ENCODE measurements around the gene MINDY4. TPM values are rescaled to one million over a fixed set of nuclear protein-coding genes. Genes with fewer than 3 reads are reported as not detected.

Gene MINDY4
- total and polyA plus RNA-seq, 8 donors: 8.0 to 56.0 (median 17.4) TPM

- DNase-seq: peak in 1 of 4 donors; percentile 30
- TF ChIP-seq CTCF (IDR thresholded peaks at IDR 0.05): no peak
- intact Hi-C loops (cut with DNase I): no loop called here
- peaks cover 0 to 59% of the 10 kb centered on the region in 2 donors for H3K36me3 ChIP-seq
- H3K4me1 ChIP-seq: peaks cover 8 to 14% of the 10 kb centered on the region in 2 donors
- no peak for ATAC-seq
- H3K27ac ChIP-seq: no peak overlapping the region
- H3K9me3 ChIP-seq: peaks cover 0 to 9% of the 10 kb centered on the region in 2 donors
- no peak overlapping the region for H3K4me3 ChIP-seq
- H3K27me3 ChIP-seq: no peaks in the 10 kb centered on the region
These were observed 154.7 kb downstream of the MINDY4 start for GRCh38 chr7:30925913-30926312.

- intact Hi-C loops (cut with DNase I): no loop called here
- DNase-seq: peak in 1 of 4 donors; percentile 28
These were observed 155.1 kb downstream of the MINDY4 start for GRCh38 chr7:30926313-30926712.

GRCh38 chr7:30927040-30927439 is 155.8 kb downstream of the MINDY4 start:
- DNase-seq: peak in 2 of 4 donors; percentile 27 to 33
- Histone ChIP-seq H3K4me3 (no peak overlapping the region), H3K4me1 (peaks cover 0 to 3% of the 10 kb centered on the region in 2 donors), H3K36me3 (peaks cover 0 to 53% of the 10 kb centered on the region in 2 donors), H3K27ac (no peak overlapping the region), H3K27me3 (no peaks in the 10 kb centered on the region), H3K9me3 (peaks cover 0 to 9% of the 10 kb centered on the region in 2 donors)
- no peak for TF ChIP-seq CTCF (IDR thresholded peaks at IDR 0.05)
- no peak for ATAC-seq
- intact Hi-C loops (cut with DNase I): no loop called here

More at GRCh38 chr7:30926313-30926712, 155.1 kb downstream of the MINDY4 start:
- no peak for ATAC-seq
- peaks cover 4 to 10% of the 10 kb centered on the region in 2 donors for H3K4me1 ChIP-seq
- H3K27me3 ChIP-seq: no peaks in the 10 kb centered on the region
- peaks cover 0 to 59% of the 10 kb centered on the region in 2 donors for H3K36me3 ChIP-seq
- H3K27ac ChIP-seq: no peak overlapping the region
- TF ChIP-seq CTCF (IDR thresholded peaks at IDR 0.05): no peak
- peaks cover 0 to 9% of the 10 kb centered on the region in 2 donors for H3K9me3 ChIP-seq
- no peak overlapping the region for H3K4me3 ChIP-seq

- ATAC-seq (no peak), DNase-seq (no peak)
- H3K27ac ChIP-seq: no peak overlapping the region
- no peaks in the 10 kb centered on the region for H3K4me1 ChIP-seq
- H3K4me3 ChIP-seq: no peak overlapping the region
- H3K9me3 ChIP-seq: peaks cover 0 to 9% of the 10 kb centered on the region in 2 donors
- intact Hi-C loops (cut with DNase I): no loop called here
- H3K36me3 ChIP-seq: peaks cover 0 to 48% of the 10 kb centered on the region in 2 donors
- H3K27me3 ChIP-seq: no peaks in the 10 kb centered on the region
- TF ChIP-seq CTCF (IDR thresholded peaks at IDR 0.05): no peak
These were observed 156.3 kb downstream of the MINDY4 start for GRCh38 chr7:30927559-30927958.

- DNase-seq (peak in 1 of 4 donors; percentile 31), ATAC-seq (no peak)
- H3K4me1 ChIP-seq: no peaks in the 10 kb centered on the region
- no peaks in the 10 kb centered on the region for H3K27me3 ChIP-seq
- peaks cover 0 to 41% of the 10 kb centered on the region in 2 donors for H3K36me3 ChIP-seq
- peaks cover 0 to 9% of the 10 kb centered on the region in 2 donors for H3K9me3 ChIP-seq
- intact Hi-C loops (cut with DNase I): no loop called here
- H3K27ac ChIP-seq: no peak overlapping the region
- H3K4me3 ChIP-seq: no peak overlapping the region
- no peak for TF ChIP-seq CTCF (IDR thresholded peaks at IDR 0.05)
These were observed 157.1 kb downstream of the MINDY4 start for GRCh38 chr7:30928254-30928872.
